ENCODE data around the gene OGFOD3. TPM values are rescaled to one million over a fixed set of nuclear protein-coding genes. Genes with fewer than 3 reads are reported as not detected.
"Not testable (repeated sequence)": the region's sequence is repeated elsewhere in the genome, so short reads cannot be mapped to it uniquely, and the experiment has no call there.

Gene OGFOD3
- total RNA-seq, 2 donors from 2014 or later: 29.7 to 30.1 TPM

- H3K27ac Mint-ChIP-seq: no peak overlapping the region
- no peaks in the 10 kb centered on the region for H3K36me3 Mint-ChIP-seq
Observed at GRCh38 chr17:82380860-82381702, 37.3 kb downstream of the OGFOD3 start.

GRCh38 chr17:82378741-82379021 is 39.7 kb downstream of the OGFOD3 start:
- no peaks in the 10 kb centered on the region for H3K9me3 Mint-ChIP-seq

More at GRCh38 chr17:82380860-82381702, 37.3 kb downstream of the OGFOD3 start:
- no peak for ATAC-seq
- Mint-ChIP-seq H3K4me3 (no peak overlapping the region), H3K4me1 (ENCODE audit: low read depth in 2 of 2) (peaks cover 9 to 12% of the 10 kb centered on the region in 2 donors), H3K27me3 (peaks cover 8 to 14% of the 10 kb centered on the region in 2 donors), H3K9me3 (no peaks in the 10 kb centered on the region)
- DNase-seq (ENCODE audit: low spot score): no peak

GRCh38 chr17:82377924-82378740 is 40.3 kb downstream of the OGFOD3 start:
- H3K4me3 Mint-ChIP-seq: no peak overlapping the region
- H3K36me3 Mint-ChIP-seq: no peaks in the 10 kb centered on the region
- peaks cover 15 to 21% of the 10 kb centered on the region in 2 donors for H3K27me3 Mint-ChIP-seq
- no peak overlapping the region for H3K27ac Mint-ChIP-seq
- no peaks in the 10 kb centered on the region for H3K9me3 Mint-ChIP-seq
- ATAC-seq (no peak), DNase-seq (ENCODE audit: low spot score) (no peak)
- peaks cover 9 to 12% of the 10 kb centered on the region in 2 donors for H3K4me1 Mint-ChIP-seq (ENCODE audit: low read depth in 2 of 2)

More at GRCh38 chr17:82378741-82379021, 39.7 kb downstream of the OGFOD3 start:
- DNase-seq (ENCODE audit: low spot score): no peak
- no peak for ATAC-seq
- peaks cover 9 to 18% of the 10 kb centered on the region in 2 donors for H3K27me3 Mint-ChIP-seq
- no peak overlapping the region for H3K4me3 Mint-ChIP-seq
- H3K36me3 Mint-ChIP-seq: no peaks in the 10 kb centered on the region
- H3K4me1 Mint-ChIP-seq (ENCODE audit: low read depth in 2 of 2): peaks cover 9 to 12% of the 10 kb centered on the region in 2 donors
- H3K27ac Mint-ChIP-seq: no peak overlapping the region

GRCh38 chr17:82377294-82377693 is 41.1 kb downstream of the OGFOD3 start:
- H3K4me3 Mint-ChIP-seq; H3K36me3 Mint-ChIP-seq; DNase-seq (ENCODE audit: low spot score); H3K27ac Mint-ChIP-seq; ATAC-seq; H3K9me3 Mint-ChIP-seq: not testable (repeated sequence)
- Mint-ChIP-seq H3K4me1 (ENCODE audit: low read depth in 2 of 2) (peaks cover 12% of the 10 kb centered on the region in 2 donors), H3K27me3 (peaks cover 23 to 28% of the 10 kb centered on the region in 2 donors)

GRCh38 chr17:82376042-82376730 is 42.2 kb downstream of the OGFOD3 start:
- H3K27ac Mint-ChIP-seq: no peak overlapping the region
- ATAC-seq (peak in 1 of 2 donors; percentile 11), DNase-seq (ENCODE audit: low spot score) (no peak)
- H3K4me1 Mint-ChIP-seq (ENCODE audit: low read depth in 2 of 2): peaks cover 9 to 11% of the 10 kb centered on the region in 2 donors
- H3K27me3 Mint-ChIP-seq: peaks cover 23 to 26% of the 10 kb centered on the region in 2 donors
- no peaks in the 10 kb centered on the region for H3K36me3 Mint-ChIP-seq
- H3K4me3 Mint-ChIP-seq: no peak overlapping the region
- H3K9me3 Mint-ChIP-seq: no peaks in the 10 kb centered on the region

DNA sequence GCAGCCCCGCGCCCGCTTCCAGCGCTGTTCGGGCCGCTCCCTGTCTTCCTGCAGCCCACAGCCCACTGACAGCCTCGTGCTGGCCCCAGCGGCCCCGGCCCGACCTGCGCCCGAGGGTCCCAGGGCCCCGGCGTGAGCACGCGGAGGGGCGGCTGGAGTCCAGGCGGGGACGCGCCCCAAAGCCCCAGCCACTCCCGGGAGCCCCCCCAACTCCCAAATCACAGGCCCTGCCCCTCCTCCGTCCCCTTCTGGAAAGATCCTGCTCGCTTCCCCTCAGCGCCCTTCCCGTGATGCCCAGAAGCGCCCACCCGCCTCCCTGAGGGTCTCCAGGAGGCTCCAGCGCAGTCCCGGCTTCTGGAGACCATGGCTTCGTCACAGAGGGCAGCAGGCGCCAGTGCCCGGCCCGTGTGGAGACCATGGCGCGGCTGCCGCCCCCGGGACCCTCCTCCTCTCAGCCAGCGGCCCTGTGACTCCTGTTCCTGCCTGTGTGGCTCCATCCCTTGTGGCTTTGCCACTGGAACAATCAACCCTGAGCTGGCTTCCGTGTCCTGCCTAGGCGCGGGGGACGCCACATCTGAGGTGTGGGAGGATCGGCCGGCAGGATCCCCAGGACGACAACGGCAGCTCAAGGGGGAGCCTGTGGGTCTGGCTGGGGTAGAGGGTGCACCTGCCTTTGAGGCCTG is 42.9 kb downstream of the OGFOD3 start:
- DNase-seq (ENCODE audit: low spot score) (no peak), ATAC-seq (peak in 1 of 2 donors; percentile 13)
- Mint-ChIP-seq H3K36me3 (no peaks in the 10 kb centered on the region), H3K27ac (no peak overlapping the region), H3K4me1 (ENCODE audit: low read depth in 2 of 2) (peaks cover 6 to 15% of the 10 kb centered on the region in 2 donors), H3K4me3 (no peak overlapping the region), H3K9me3 (no peaks in the 10 kb centered on the region), H3K27me3 (peaks cover 23 to 28% of the 10 kb centered on the region in 2 donors)

DNA sequence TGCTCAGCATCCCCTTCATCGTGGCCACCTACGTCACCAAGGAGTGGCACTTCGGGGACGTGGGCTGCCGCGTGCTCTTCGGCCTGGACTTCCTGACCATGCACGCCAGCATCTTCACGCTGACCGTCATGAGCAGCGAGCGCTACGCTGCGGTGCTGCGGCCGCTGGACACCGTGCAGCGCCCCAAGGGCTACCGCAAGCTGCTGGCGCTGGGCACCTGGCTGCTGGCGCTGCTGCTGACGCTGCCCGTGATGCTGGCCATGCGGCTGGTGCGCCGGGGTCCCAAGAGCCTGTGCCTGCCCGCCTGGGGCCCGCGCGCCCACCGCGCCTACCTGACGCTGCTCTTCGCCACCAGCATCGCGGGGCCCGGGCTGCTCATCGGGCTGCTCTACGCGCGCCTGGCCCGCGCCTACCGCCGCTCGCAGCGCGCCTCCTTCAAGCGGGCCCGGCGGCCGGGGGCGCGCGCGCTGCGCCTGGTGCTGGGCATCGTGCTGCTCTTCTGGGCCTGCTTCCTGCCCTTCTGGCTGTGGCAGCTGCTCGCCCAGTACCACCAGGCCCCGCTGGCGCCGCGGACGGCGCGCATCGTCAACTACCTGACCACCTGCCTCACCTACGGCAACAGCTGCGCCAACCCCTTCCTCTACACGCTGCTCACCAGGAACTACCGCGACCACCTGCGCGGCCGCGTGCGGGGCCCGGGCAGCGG is 43.6 kb downstream of the OGFOD3 start:
- Mint-ChIP-seq H3K27me3 (peaks cover 17 to 23% of the 10 kb centered on the region in 2 donors), H3K4me1 (ENCODE audit: low read depth in 2 of 2) (peaks cover 2 to 11% of the 10 kb centered on the region in 2 donors), H3K36me3 (no peaks in the 10 kb centered on the region), H3K4me3 (no peak overlapping the region), H3K27ac (no peak overlapping the region), H3K9me3 (no peaks in the 10 kb centered on the region)
- DNase-seq (ENCODE audit: low spot score) (no peak), ATAC-seq (no peak)

DNA sequence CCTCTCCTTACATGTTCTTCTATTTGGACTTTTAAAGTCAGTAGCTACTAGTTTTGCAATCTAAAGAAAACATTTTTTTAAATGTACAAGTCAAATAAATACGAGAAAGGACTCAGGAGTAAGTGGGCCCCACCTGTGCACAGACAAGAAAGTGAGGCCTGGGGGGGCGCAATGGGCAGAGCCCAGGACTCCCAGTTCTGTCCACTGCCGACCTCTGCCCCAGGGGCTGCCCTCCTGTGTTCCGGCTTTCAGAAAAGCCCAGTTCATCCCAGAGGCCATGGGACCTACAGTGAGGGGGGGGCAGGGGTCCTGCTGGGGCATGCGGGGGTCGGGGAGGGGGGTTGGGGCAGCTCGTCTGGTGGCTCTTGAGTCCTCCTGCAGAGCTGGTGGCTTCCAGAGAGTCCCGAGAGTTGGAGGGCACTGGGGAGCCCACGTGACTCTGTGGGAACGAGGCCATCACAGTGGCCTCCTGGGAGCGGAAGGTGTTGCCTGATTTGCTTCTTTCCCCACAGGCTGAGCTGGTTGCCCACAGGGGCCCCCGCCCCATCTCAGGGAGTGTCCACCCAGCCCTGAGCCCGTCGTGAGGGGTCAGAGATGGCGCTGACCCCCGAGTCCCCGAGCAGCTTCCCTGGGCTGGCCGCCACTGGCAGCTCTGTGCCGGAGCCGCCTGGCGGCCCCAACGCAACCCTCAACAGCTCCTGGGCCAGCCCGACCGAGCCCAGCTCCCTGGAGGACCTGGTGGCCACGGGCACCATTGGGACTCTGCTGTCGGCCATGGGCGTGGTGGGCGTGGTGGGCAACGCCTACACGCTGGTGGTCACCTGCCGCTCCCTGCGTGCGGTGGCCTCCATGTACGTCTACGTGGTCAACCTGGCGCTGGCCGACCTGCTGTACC is 44.4 kb downstream of the OGFOD3 start:
- Mint-ChIP-seq H3K4me1 (ENCODE audit: low read depth in 2 of 2) (peaks cover 0 to 10% of the 10 kb centered on the region in 2 donors), H3K27me3 (peaks cover 15 to 23% of the 10 kb centered on the region in 2 donors), H3K36me3 (no peaks in the 10 kb centered on the region), H3K4me3 (no peak overlapping the region), H3K9me3 (no peaks in the 10 kb centered on the region), H3K27ac (no peak overlapping the region)
- DNase-seq (ENCODE audit: low spot score): peak; percentile 28
- ATAC-seq: no peak

DNA sequence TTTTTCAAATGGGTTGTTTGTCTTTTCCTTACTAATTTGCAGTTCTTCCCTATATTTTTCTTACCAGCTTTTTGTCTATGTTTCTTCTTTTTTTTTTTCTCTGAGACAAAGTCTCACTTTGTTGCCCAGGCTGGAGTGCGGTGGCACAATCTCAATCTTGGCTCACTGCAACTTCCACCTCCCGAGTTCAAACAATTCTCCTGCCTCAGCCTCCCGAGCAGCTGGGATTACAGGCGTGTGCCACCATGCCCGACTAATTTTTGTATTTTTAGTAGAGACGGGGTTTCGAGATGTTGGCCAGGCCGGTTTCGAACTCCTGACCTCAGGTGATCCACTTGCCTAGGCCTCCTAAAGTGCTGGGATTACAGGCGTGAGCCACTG is 45.3 kb downstream of the OGFOD3 start:
- ATAC-seq; DNase-seq (ENCODE audit: low spot score); H3K4me1 Mint-ChIP-seq (ENCODE audit: low read depth in 2 of 2); H3K4me3 Mint-ChIP-seq; H3K9me3 Mint-ChIP-seq; H3K27ac Mint-ChIP-seq; H3K36me3 Mint-ChIP-seq: not testable (repeated sequence)
- peaks cover 15 to 20% of the 10 kb centered on the region in 2 donors for H3K27me3 Mint-ChIP-seq

GRCh38 chr17:82372249-82373071 is 45.9 kb downstream of the OGFOD3 start:
- Mint-ChIP-seq H3K9me3 (no peaks in the 10 kb centered on the region), H3K27ac (no peak overlapping the region), H3K4me1 (ENCODE audit: low read depth in 2 of 2) (peaks cover 0 to 10% of the 10 kb centered on the region in 2 donors)

More at GRCh38 chr17:82372249-82373071, 45.9 kb downstream of the OGFOD3 start:
- DNase-seq (ENCODE audit: low spot score) (peak; percentile 54), ATAC-seq (no peak)
- no peak overlapping the region for H3K4me3 Mint-ChIP-seq
- peaks cover 15 to 20% of the 10 kb centered on the region in 2 donors for H3K27me3 Mint-ChIP-seq
- no peaks in the 10 kb centered on the region for H3K36me3 Mint-ChIP-seq

Measured in natural killer cell treated with Interleukin-12 subunit alpha and Interleukin-12 subunit beta and Interleukin-15 and Interleukin-18, amount 100 ng/mL, for 72 hours (primary cell).